NCI-H748 (cell line): ENCODE data around the gene IMMP1L.

Source experiments
- DNase-seq: peaks from one replicate; lab custom pipeline; 2025; ENCODE audit not compliant: unreplicated experiment; lab: John Stamatoyannopoulos, UW

The IMMP1L gene

GRCh38 chr11:31477528-31478222 is 31.7 kb downstream of the IMMP1L start:
- DNase-seq: no peak

GRCh38 chr11:31474083-31474482 is 35.3 kb downstream of the IMMP1L start:
- no peak for DNase-seq

GRCh38 chr11:31464436-31464835 is 45.0 kb downstream of the IMMP1L start:
- no peak for DNase-seq

- no peak for DNase-seq
Measured at GRCh38 chr11:31455177-31455576, 54.2 kb downstream of the IMMP1L start.

- peak; percentile 50 for DNase-seq
Measured at GRCh38 chr11:31450841-31451240, 58.6 kb downstream of the IMMP1L start.

- no peak for DNase-seq
Measured at GRCh38 chr11:31449040-31449439, 60.4 kb downstream of the IMMP1L start.

GRCh38 chr11:31445621-31446020 is 63.8 kb downstream of the IMMP1L start:
- no peak for DNase-seq

GRCh38 chr11:31443802-31444201 is 65.6 kb downstream of the IMMP1L start:
- DNase-seq: peak; percentile 70

- peak; percentile 99 for DNase-seq
Measured at GRCh38 chr11:31442086-31442485, 67.3 kb downstream of the IMMP1L start.

- DNase-seq: no peak
Measured at GRCh38 chr11:31441296-31441695, 68.1 kb downstream of the IMMP1L start.

- no peak for DNase-seq
Measured at GRCh38 chr11:31437742-31438435, 71.5 kb downstream of the IMMP1L start.

- DNase-seq: peak; percentile 15
Measured at GRCh38 chr11:31433851-31434250, 75.6 kb downstream of the IMMP1L start.

GRCh38 chr11:31424652-31425051 is 84.8 kb downstream of the IMMP1L start:
- DNase-seq: peak; percentile 13

- peak; percentile 95 for DNase-seq
Measured at GRCh38 chr11:31422703-31423102, 86.7 kb downstream of the IMMP1L start.

GRCh38 chr11:31421820-31422219 is 87.6 kb downstream of the IMMP1L start:
- peak; percentile 41 for DNase-seq

GRCh38 chr11:31419669-31420068 is 89.8 kb downstream of the IMMP1L start:
- DNase-seq: no peak

GRCh38 chr11:31419138-31419537 is 90.3 kb downstream of the IMMP1L start:
- no peak for DNase-seq

- DNase-seq: no peak
Measured at GRCh38 chr11:31417816-31418215, 91.6 kb downstream of the IMMP1L start.

- DNase-seq: peak; percentile 77
Measured at GRCh38 chr11:31417357-31417756, 92.1 kb downstream of the IMMP1L start.

- DNase-seq: no peak
Measured at GRCh38 chr11:31415435-31415834, 94.0 kb downstream of the IMMP1L start.

- DNase-seq: peak; percentile 9
Measured at GRCh38 chr11:31414338-31414737, 95.1 kb downstream of the IMMP1L start.

- DNase-seq: no peak
Measured at GRCh38 chr11:31412946-31413345, 96.5 kb downstream of the IMMP1L start.

- no peak for DNase-seq
Measured at GRCh38 chr11:31408201-31408600, 101.2 kb downstream of the IMMP1L start.
